ENCODE data around the gene SYCE1. TPM values are rescaled to one million over a fixed set of nuclear protein-coding genes. Genes with fewer than 3 reads are reported as not detected.

The SYCE1 gene
- total RNA-seq, 2 experiments from 2014 or later = not detected

DNA sequence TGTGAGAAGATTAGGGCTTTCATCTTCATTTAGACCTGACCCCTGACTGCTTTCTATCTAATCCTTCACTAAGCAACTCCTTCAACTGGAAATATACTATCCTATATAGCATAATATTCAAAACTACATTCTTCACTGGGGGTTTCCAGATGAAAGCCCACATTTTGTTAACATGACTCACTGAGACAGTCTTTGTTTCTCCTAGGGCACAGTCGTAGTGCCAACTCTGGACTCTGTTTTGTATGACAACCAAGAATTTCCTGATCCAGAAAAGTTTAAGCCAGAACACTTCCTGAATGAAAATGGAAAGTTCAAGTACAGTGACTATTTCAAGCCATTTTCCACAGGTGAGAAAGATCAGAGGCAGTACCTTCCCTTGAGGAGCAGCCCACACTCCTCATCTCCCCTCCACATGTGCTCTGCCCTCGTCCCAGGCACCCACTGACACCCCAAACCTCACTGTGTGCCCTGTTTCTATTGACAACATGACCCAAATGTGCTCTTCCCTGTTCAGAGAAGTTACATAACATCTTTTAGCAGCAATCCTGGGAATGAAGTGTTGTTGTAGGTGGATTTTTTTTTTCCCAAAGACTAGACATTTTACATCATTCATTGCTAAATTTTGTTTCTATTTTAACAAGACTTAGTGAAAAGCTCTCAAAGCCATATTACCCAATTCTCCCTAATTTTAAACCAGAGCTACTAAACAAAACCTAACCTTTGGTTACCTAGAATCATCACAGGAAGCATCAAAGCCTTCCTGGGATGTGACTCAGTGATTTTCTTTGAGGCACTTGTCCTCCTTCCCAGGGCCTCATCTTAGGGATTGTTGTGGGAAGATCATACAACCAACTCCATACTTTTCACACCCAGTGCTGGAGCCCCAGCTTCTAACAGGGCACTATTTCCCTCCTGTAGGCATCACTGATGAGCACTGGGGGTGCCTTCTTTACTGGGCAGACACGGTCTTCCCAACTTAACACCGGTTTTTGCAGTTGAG lies 27.5 kb downstream of the SYCE1 start:
- Histone ChIP-seq H3K4me1 (ENCODE audit: insufficient read depth, low read length, poor library complexity, severe bottlenecking) (no peaks in the 10 kb centered on the region), H3K36me3 (ENCODE audit: insufficient read depth, low read length) (no peaks in the 10 kb centered on the region), H3K79me2 (ENCODE audit: insufficient read depth, low read depth, low read length) (no peaks in the 10 kb centered on the region), H3K4me2 (ENCODE audit: low read length) (no peak overlapping the region), H4K20me1 (ENCODE audit: insufficient read depth, low read length) (no peaks in the 10 kb centered on the region), H3K4me3 (ENCODE audit: low read depth, low read length, poor library complexity, severe bottlenecking) (no peak overlapping the region), H3K27ac (ENCODE audit: low read depth, low read length, poor library complexity, severe bottlenecking) (no peak overlapping the region), H2AFZ (ENCODE audit: low read length) (no peak overlapping the region), H3K9me2 (ENCODE audit: insufficient read depth, low read length) (no peaks in the 10 kb centered on the region), H3K9me3 (ENCODE audit: low read length) (no peaks in the 10 kb centered on the region)
- intact Hi-C loops (cut with micrococcal nuclease; ENCODE audit: unreplicated experiment) = no loop called here
- POLR2A ChIA-PET = interaction anchor here (0.6 kb wide), 1 partner anchor 761 kb away, joined by 3 read pairs; no protein-coding TSS in a partner anchor
- TF ChIP-seq CTCF (conservative IDR thresholded peaks at IDR 0.05; ENCODE audit: low read length) (no peak), EZH2phosphoT487 (IDR thresholded peaks at IDR 0.05; ENCODE audit: borderline replicate concordance, low read depth, low read length) (no peak)
- BruUV-seq (replicated peaks) = no TSS peak
- no peak for DNase-seq (ENCODE audit: low spot score)
- CTCF ChIA-PET (ENCODE audit: unreplicated experiment) = no interaction called here

DNA sequence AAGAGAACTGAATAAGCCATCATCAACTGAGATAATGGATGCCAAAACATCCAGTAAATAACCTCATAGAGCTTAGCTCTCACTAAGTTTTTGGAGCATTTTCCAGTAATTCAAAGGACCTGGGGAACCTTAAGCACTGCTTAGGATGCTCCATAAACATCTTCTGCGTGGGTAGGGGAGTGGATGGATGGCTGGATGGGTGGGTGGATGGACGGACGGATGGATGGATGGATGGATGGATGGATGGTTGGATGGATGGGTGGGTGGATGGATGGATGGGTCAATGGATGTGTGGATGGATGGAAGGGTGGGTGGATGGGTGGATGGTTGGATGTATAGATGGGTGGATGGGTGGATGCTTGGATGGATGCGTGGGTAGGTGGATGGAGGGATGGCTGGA lies 29.2 kb downstream of the SYCE1 start:
- H2AFZ ChIP-seq (ENCODE audit: low read length) = no peak overlapping the region
- no peaks in the 10 kb centered on the region for H3K9me2 ChIP-seq (ENCODE audit: insufficient read depth, low read length)
- no peaks in the 10 kb centered on the region for H3K4me1 ChIP-seq (ENCODE audit: insufficient read depth, low read length, poor library complexity, severe bottlenecking)
- no peak overlapping the region for H3K4me2 ChIP-seq (ENCODE audit: low read length)
- BruUV-seq (replicated peaks) = no TSS peak
- H3K4me3 ChIP-seq (ENCODE audit: low read depth, low read length, poor library complexity, severe bottlenecking) = no peak overlapping the region
- no peaks in the 10 kb centered on the region for H3K79me2 ChIP-seq (ENCODE audit: insufficient read depth, low read depth, low read length)
- no peaks in the 10 kb centered on the region for H3K9me3 ChIP-seq (ENCODE audit: low read length)
- no peak overlapping the region for H3K27ac ChIP-seq (ENCODE audit: low read depth, low read length, poor library complexity, severe bottlenecking)
- CTCF ChIA-PET (ENCODE audit: unreplicated experiment) = no interaction called here
- H4K20me1 ChIP-seq (ENCODE audit: insufficient read depth, low read length) = no peaks in the 10 kb centered on the region
- intact Hi-C loops (cut with micrococcal nuclease; ENCODE audit: unreplicated experiment) = no loop called here
- H3K36me3 ChIP-seq (ENCODE audit: insufficient read depth, low read length) = no peaks in the 10 kb centered on the region
- TF ChIP-seq EZH2phosphoT487 (IDR thresholded peaks at IDR 0.05; ENCODE audit: borderline replicate concordance, low read depth, low read length) (no peak), CTCF (conservative IDR thresholded peaks at IDR 0.05; ENCODE audit: low read length) (no peak)
- no peak for DNase-seq (ENCODE audit: low spot score)
- POLR2A ChIA-PET = no interaction called here

- H2AFZ ChIP-seq (ENCODE audit: low read length) = no peak overlapping the region
- DNase-seq (ENCODE audit: low spot score) = no peak
- POLR2A ChIA-PET = no interaction called here
- H3K9me3 ChIP-seq (ENCODE audit: low read length) = no peaks in the 10 kb centered on the region
- H4K20me1 ChIP-seq (ENCODE audit: insufficient read depth, low read length) = no peaks in the 10 kb centered on the region
- TF ChIP-seq EZH2phosphoT487 (IDR thresholded peaks at IDR 0.05; ENCODE audit: borderline replicate concordance, low read depth, low read length) (no peak), CTCF (conservative IDR thresholded peaks at IDR 0.05; ENCODE audit: low read length) (no peak)
- H3K4me3 ChIP-seq (ENCODE audit: low read depth, low read length, poor library complexity, severe bottlenecking) = no peak overlapping the region
- H3K4me2 ChIP-seq (ENCODE audit: low read length) = no peak overlapping the region
- no peaks in the 10 kb centered on the region for H3K36me3 ChIP-seq (ENCODE audit: insufficient read depth, low read length)
- no peaks in the 10 kb centered on the region for H3K4me1 ChIP-seq (ENCODE audit: insufficient read depth, low read length, poor library complexity, severe bottlenecking)
- H3K27ac ChIP-seq (ENCODE audit: low read depth, low read length, poor library complexity, severe bottlenecking) = no peak overlapping the region
- intact Hi-C loops (cut with micrococcal nuclease; ENCODE audit: unreplicated experiment) = no loop called here
- CTCF ChIA-PET (ENCODE audit: unreplicated experiment) = no interaction called here
- no peaks in the 10 kb centered on the region for H3K79me2 ChIP-seq (ENCODE audit: insufficient read depth, low read depth, low read length)
- H3K9me2 ChIP-seq (ENCODE audit: insufficient read depth, low read length) = no peaks in the 10 kb centered on the region
- BruUV-seq (replicated peaks) = no TSS peak
Measured at GRCh38 chr10:133534417-133534816, 31.0 kb downstream of the SYCE1 start.
